Psoas muscle (tissue), 8 donors: ENCODE results near the gene ATP23. TPM values are rescaled to one million over a fixed set of nuclear protein-coding genes. Genes with fewer than 3 reads are reported as not detected.
A peak's percentile ranks its signal among the peaks of the same experiment; 100 is the strongest.

Experiments
- ATAC-seq, 4 donors: fragments of 200-7000 bp; cut with Tn5 transposase; one replicate each; pipeline ENCODE4 v1.9.1; 2020; ENCODE audit warnings: moderate library complexity in 3 of 4, mild to moderate bottlenecking in 2 of 4
- DNase-seq, 2 donors: peaks; one replicate each; pipeline ENCODE4 v3.0.0-alpha.2; 2020
- H3K27ac ChIP-seq: fragments of 200-600 bp; one replicate; pipeline ENCODE4 v1.8.0; 2022
- H3K27me3 ChIP-seq, 3 donors: fragments of 200-600 bp in 1 of 3; one replicate each; pipeline versions ENCODE4 v1.6.1 to v1.8.0; 2013 to 2022; ENCODE audit warnings: low read length in 2 of 3, mild to moderate bottlenecking in 2 of 3, moderate library complexity in 1 of 3; ENCODE audit not compliant: insufficient read depth in 3 of 3
- H3K36me3 ChIP-seq, 2 donors: fragments of 200-600 bp in 1 of 2; one replicate each; pipeline versions ENCODE4 v1.6.1 to v1.8.0; 2013 to 2022; ENCODE audit warnings: low read depth in 1 of 2, mild to moderate bottlenecking in 1 of 2, moderate library complexity in 1 of 2; ENCODE audit not compliant: insufficient read depth in 1 of 2
- H3K4me1 ChIP-seq: fragments of 200-600 bp; one replicate; pipeline ENCODE4 v1.8.0; 2022
- H3K4me3 ChIP-seq: fragments of 200-600 bp; one replicate; pipeline ENCODE4 v1.8.0; 2022; ENCODE audit warnings: mild to moderate bottlenecking
- H3K9me3 ChIP-seq: fragments of 200-600 bp; one replicate; pipeline ENCODE4 v1.8.0; 2022
- WGBS, 3 donors: extraction: QIAGEN DNeasy Blood & Tissue Kit; methylation state at CpG; one replicate each; pipeline versions ENCODE4 v1.1.6 to v1.1.7; 2013; 5-methylcytosine and 5-hydroxymethylcytosine counted together
- intact Hi-C, 2 donors: fragments of 100-400 bp; cut with DNase I; formaldehyde crosslinking; loops; one replicate each; pipeline versions ENCODE4 v1.11.0 to v1.14.2; 2022
- polyA plus RNA-seq, 3 donors: library from polyadenylated mRNA; stranded (reverse); fragments of 200-250 nt; gene quantifications; one replicate each; pipeline ENCODE4 v1.2.3, GENCODE V29; 2013
- total RNA-seq, 4 donors: library from RNA; stranded (reverse); fragmentation: NEBNext Ultra II Directional in 2 of 4; extraction: Animal tissue kit (Norgen Biotek cat#: 25700) in 2 of 4; gene quantifications; one replicate each; pipeline versions ENCODE4 v1.2.1 to v1.2.4, GENCODE V29; 2021 to 2023
- TF ChIP-seq, protein P1 (sequence below): fragments of 200-600 bp; IDR thresholded peaks from one replicate; pipeline ENCODE4 v1.8.0; 2022; ENCODE audit warnings: antibody characterized with exemption
- donor health status: healthy with polysubstance abuse.
- donor health status: DM: no; HTN: no; CAD: no; lungs with moderate emphysema.
- donor health status: Bipolar disorder and iron deficiency.
- donor health status: healthy.
- donor health status: DM: yes; HTN: yes; CAD: no.
- donor health status: DM: no; HTN: no; CAD: no.
- donor health status: DM: no; HTN: no; CAD: no.
- donor health status: DM: yes; HTN: yes; CAD: no.

Gene ATP23
- total and polyA plus RNA-seq, 7 donors = 6.3 to 28.8 (median 8.7) TPM

DNA sequence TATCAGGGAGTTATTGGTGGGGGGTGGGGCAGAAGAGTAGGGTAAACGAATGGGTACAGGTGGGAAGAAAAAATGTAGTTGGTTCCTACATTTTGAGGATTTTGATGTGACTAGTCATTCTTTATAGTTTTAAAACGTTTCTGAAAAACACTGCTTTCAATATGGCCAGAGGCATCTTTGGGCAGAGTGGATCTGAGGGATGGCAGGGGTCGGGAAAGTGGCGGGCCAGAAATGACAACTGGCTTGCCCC, 527 bp upstream of the ATP23 start:
- DNase-seq (no peak), ATAC-seq (no peak)
- peaks cover 15% of the 10 kb centered on the region for H3K4me1 ChIP-seq
- intact Hi-C loops = no loop called here
- peak overlapping the region; percentile 77 for H3K4me3 ChIP-seq
- 3 to 11% (median 10%) methylated on average over 4 of the region's 4 CpGs for WGBS, 3 donors
- H3K36me3 ChIP-seq = no peaks in the 10 kb centered on the region
- TF ChIP-seq, protein P1, sequence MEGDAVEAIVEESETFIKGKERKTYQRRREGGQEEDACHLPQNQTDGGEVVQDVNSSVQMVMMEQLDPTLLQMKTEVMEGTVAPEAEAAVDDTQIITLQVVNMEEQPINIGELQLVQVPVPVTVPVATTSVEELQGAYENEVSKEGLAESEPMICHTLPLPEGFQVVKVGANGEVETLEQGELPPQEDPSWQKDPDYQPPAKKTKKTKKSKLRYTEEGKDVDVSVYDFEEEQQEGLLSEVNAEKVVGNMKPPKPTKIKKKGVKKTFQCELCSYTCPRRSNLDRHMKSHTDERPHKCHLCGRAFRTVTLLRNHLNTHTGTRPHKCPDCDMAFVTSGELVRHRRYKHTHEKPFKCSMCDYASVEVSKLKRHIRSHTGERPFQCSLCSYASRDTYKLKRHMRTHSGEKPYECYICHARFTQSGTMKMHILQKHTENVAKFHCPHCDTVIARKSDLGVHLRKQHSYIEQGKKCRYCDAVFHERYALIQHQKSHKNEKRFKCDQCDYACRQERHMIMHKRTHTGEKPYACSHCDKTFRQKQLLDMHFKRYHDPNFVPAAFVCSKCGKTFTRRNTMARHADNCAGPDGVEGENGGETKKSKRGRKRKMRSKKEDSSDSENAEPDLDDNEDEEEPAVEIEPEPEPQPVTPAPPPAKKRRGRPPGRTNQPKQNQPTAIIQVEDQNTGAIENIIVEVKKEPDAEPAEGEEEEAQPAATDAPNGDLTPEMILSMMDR = no peak
- no peaks in the 10 kb centered on the region for H3K9me3 ChIP-seq
- H3K27ac ChIP-seq = peak overlapping the region; percentile 90
- H3K27me3 ChIP-seq = no peaks in the 10 kb centered on the region

- Histone ChIP-seq H3K4me3 (no peak overlapping the region), H3K4me1 (peaks cover 15% of the 10 kb centered on the region), H3K9me3 (no peaks in the 10 kb centered on the region), H3K36me3 (peaks cover 0 to 13% of the 10 kb centered on the region in 2 donors), H3K27me3 (no peaks in the 10 kb centered on the region), H3K27ac (no peak overlapping the region)
- no peak for ATAC-seq
- TF ChIP-seq, protein P1 = no peak
- intact Hi-C loops = no loop called here
- no peak for DNase-seq
- 86 to 93% (median 87%) methylated on average over 2 of the region's 2 CpGs for WGBS, 3 donors
Observed at GRCh38 chr12:57943438-57944080, 2.2 kb downstream of the ATP23 start.

DNA sequence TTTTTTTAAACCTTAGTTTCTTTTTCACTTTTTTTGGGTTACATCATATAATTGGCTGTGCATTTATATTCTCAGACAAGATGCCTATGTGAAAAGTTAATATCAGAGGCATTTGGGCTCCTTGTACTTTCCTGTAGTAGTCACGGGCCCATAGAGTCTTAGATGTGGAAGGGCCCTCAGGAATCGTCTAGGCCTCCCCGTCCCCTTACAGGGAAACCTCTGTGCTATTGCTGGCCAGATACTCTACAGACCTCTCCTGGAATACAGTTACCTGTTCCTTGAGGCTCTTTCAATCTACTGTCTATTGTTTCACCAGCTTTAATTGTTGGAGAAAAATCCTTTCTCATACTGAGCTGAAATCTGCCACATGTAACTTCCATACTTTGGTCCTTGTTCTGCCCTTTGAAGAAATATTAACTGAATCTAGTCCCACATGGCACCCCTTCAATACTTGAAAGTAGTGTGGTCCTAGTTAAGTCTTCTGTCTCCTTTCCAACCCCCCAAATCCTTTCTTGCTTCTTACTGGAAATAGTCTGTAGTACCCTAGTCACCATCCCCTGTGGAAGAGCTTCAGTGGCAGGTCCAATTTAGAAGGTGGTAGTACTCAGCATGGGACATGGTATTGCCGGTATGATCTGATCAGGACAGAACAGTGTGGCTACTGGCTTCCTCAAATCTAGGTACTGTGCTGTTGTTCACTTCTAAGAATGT, 3.1 kb downstream of the ATP23 start:
- TF ChIP-seq, protein P1 = no peak
- Histone ChIP-seq H3K4me1 (peaks cover 15% of the 10 kb centered on the region), H3K27me3 (no peaks in the 10 kb centered on the region), H3K4me3 (no peak overlapping the region), H3K27ac (no peak overlapping the region), H3K36me3 (peaks cover 2 to 19% of the 10 kb centered on the region in 2 donors), H3K9me3 (no peaks in the 10 kb centered on the region)
- 82 to 93% (median 86%) methylated on average over 4 of the region's 4 CpGs for WGBS, 3 donors
- DNase-seq (no peak), ATAC-seq (no peak)
- intact Hi-C loops = no loop called here

- 83 to 91% (median 89%) methylated on average over 2 of the region's 2 CpGs for WGBS, 3 donors
- intact Hi-C loops = no loop called here
- Histone ChIP-seq H3K9me3 (no peaks in the 10 kb centered on the region), H3K4me1 (no peaks in the 10 kb centered on the region), H3K27me3 (no peaks in the 10 kb centered on the region), H3K36me3 (peaks cover 2 to 60% of the 10 kb centered on the region in 2 donors), H3K4me3 (no peak overlapping the region), H3K27ac (no peak overlapping the region)
- DNase-seq (no peak), ATAC-seq (no peak)
- TF ChIP-seq, protein P1 = no peak
Observed at GRCh38 chr12:57952766-57953165, 11.4 kb downstream of the ATP23 start.
